CD4-positive, alpha-beta T cell treated with Interleukin-12 subunit alpha and Interleukin-12 subunit beta, for 1 hour (primary cell): ENCODE measurements around the gene RNF144A.
"Not testable (repeated sequence)": the region's sequence is repeated elsewhere in the genome, so short reads cannot be mapped to it uniquely, and the experiment has no call there.

Experiments
- DNase-seq: peaks from one replicate; pipeline ENCODE4 v3.0.0-alpha.2; 2020

RNF144A gene

GRCh38 chr2:6917071-6917760, at the start of gene RNF144A:
Gene RNF144A, plus strand, starts transcription at chr2:6917412. Its CDS starts 79,515 bp downstream, at chr2:6996927.
- DNase-seq: peak; percentile 80

DNA sequence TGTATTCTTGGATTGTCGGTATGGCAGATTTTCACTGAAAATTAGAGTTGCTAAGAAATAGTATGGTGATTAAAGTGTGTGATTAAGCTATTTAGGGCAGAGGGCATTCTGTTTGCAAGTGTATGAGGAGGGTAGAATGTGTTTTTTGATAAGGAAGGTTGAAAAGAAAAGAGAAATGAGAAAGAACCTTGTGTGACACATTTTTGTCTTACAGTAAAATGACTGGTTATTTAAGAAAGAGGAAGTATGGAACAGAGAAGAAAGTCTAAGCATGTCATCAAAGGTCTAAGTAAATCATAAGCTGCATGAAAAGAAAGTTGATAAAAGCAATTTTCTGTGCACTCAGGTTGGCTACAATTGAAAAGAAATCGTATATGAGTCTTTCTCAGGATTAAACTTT, 44.8 kb upstream of the RNF144A start:
- DNase-seq: no peak

DNA sequence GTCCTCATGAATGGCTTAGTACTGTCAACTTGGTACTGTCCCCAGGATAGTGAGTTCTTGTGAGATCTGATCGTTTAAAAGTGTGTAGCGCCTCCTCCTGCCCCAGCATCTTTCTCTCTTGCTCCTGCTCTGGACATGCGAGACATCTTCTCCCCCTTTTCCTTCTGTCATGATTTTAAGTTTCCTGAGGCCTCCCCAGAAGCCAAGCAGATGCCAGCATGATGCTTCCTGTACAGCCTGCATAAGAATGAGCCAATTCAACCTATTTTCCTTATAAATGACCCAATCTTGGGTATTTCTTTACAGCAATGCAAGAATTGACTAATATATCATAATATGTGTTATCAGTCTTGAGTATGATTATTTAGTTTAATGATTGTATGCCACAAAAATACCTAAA, 43.2 kb upstream of the RNF144A start:
- DNase-seq: no peak

- no peak for DNase-seq
Observed at GRCh38 chr2:6876309-6876708, 40.9 kb upstream of the RNF144A start.

DNA sequence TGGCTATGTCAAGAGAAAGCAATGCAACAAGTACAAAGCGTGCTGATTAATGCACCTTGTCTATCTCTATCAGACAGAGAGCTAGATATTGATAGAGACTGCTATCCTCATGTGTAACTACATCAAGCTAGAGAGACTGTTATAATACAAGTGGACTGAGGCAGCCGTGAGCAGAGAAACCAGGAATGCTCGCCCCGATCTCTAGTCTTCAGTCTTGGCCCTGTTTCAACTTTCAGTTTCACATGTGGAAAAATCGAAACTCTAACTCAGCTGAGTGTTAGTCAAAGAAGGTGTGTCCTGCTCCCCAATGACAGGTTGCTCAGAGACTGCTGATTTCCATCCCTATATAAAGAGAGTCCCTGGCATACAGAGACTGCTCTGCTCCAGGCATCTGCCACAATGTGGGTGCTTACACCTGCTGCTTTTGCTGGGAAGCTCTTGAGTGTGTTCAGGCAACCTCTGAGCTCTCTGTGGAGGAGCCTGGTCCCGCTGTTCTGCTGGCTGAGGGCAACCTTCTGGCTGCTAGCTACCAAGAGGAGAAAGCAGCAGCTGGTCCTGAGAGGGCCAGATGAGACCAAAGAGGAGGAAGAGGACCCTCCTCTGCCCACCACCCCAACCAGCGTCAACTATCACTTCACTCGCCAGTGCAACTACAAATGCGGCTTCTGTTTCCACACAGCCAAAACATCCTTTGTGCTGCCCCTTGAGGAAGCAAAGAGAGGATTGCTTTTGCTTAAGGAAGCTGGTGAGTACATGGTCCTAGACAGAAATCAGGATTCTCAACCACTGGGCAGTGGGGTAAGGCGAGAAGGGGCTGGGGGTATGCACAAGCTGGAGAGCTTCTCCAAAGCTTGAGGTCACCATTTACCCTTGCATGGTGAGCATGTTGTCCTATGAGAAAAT, 39.6 kb upstream of the RNF144A start, which contains the start of gene RSAD2:
Gene RSAD2, plus strand, starts transcription at position 376 of the 903 bp plus-strand sequence. Its CDS starts 24 bp downstream, at position 400.
- DNase-seq: peak; percentile 56

GRCh38 chr2:6878549-6878948, 38.7 kb upstream of the RNF144A start:
- no peak for DNase-seq

- no peak for DNase-seq
Observed at GRCh38 chr2:6879011-6879410, 38.2 kb upstream of the RNF144A start.

GRCh38 chr2:6880200-6880733, 36.9 kb upstream of the RNF144A start:
- DNase-seq: peak; percentile 45

- no peak for DNase-seq
Observed at GRCh38 chr2:6881046-6881445, 36.2 kb upstream of the RNF144A start.

GRCh38 chr2:6881516-6881915, 35.7 kb upstream of the RNF144A start:
- no peak for DNase-seq

DNA sequence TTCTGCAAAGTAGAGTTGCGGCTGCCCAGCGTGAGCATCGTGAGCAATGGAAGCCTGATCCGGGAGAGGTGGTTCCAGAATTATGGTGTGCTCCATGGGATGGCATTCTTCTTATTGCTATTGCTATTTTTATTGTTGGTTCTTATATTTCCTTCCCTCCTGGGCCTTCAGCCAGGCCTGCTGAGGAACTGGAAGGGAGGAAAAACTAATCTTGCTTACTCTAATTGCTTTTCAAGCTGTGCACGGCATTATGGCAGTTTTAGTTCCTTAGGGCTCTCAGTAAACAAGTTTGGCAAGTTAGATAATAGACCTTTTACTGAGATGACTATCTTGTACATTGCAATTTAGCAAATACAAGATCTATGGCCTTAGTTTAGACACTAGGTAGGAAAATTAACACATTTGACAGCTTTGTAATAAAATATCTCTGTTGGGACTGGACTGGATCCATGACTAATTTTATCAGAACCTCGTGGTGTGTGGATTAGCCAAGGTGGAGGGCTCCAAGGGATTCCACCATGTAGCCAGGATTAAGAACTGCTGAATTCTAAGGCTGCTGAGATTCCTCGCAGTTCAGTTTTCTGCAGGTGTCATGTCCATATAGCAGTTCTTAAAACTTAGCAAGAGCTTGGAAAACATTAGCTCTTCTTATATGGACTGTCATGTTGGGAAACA, 33.6 kb upstream of the RNF144A start:
- no peak for DNase-seq

DNA sequence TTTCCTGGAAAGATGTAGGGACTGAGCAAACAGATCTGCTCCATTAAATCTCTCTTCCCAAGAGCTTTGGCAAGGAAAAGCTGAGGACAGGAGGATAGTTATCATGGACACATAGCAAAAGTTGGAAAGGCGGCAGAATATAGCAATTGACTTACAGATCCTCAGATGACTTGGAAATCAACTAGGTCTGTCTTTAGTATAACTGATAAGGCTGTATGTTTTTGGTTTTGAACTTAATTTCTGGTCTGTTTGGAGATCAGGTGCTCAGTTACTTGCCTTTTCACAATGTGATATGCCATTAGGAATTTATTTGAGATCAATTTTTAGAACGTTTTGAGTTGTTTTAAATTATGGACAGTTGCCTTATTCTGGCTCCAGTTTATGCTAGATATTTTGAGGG, 31.7 kb upstream of the RNF144A start:
- no peak for DNase-seq

DNA sequence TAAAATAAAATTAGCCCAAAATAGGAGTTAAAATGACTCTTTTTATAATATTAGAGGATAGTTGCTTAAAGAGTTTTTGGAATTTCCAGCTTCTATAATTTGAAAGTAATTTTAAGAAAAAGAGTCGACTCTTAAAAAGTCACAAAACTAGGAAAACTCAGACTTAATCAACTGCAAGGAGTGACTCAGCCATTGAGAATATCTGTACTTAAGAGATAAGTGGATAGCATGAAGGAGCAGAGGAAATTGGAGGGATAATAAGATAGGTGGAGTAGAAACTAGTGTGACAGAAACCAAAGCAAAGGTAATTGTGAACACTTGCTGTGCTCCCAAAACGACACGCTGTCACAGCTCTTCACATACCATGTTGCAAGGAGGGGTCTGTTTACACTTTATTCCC, 31.2 kb upstream of the RNF144A start:
- DNase-seq: no peak

DNA sequence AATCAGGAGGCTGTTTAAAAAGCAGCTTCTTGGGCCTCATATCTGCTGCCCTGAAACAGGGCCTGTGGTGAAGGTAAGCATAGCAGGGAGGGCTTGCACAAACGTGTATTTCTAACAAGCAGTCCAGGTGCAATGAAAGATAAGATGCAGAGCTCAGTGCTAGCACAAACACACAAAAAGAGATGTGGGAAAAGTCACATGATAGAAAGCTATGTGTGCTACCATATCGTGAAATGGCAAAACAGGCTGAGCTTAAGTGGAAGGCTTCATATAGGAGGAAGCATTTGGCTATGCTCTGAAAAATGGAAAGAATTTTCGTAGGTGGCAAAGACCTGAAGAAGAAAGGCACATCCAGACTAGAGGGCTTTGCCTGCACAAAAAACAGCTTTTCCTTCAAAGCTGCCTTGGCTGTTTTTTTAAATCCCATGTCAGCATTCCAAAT, 29.4 kb upstream of the RNF144A start:
- DNase-seq: no peak

DNA sequence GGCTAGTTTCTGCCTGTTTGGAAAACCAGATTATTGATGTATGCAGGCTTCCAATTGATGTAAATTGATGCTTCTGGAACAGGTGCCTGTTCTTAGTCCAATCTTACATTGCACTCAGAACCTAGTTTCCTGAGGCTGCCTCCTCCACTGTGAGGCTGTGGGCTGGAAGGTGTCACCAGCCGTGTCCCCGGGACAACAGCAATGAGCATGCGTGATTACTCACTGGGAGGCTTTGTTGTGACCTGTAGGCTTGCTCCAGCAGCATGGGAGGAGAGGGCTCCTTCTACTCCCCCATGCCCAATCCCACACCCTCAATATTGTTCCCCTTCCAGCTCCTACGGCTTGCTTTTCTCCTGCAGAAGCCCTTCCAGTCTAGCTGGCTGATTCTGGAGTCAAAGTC, 28.5 kb upstream of the RNF144A start:
- DNase-seq: no peak

GRCh38 chr2:6893876-6894482, 23.2 kb upstream of the RNF144A start:
- DNase-seq: no peak

- DNase-seq: peak; percentile 58
Observed at GRCh38 chr2:6896930-6897759, 20.1 kb upstream of the RNF144A start.

- not testable (repeated sequence) for DNase-seq
Observed at GRCh38 chr2:6902581-6902980, 14.6 kb upstream of the RNF144A start.

DNA sequence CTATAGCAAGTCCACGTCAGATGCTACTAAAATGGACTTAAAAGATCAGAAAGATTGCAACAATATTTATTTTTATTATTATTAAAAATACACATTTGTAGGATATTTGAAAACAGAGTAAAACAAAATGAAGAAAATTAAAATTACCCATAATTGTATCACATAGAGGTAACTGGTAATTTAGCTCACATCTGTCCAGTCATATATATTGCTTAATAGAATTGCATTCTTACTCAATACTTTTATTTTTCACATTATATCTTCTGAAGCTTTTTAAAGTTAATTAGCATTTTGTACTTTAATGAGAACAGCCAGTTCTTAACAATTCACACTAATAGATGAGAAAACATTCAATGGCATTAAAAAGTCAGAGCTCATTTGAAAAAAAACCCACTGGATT, 11.5 kb upstream of the RNF144A start:
- DNase-seq: no peak

DNA sequence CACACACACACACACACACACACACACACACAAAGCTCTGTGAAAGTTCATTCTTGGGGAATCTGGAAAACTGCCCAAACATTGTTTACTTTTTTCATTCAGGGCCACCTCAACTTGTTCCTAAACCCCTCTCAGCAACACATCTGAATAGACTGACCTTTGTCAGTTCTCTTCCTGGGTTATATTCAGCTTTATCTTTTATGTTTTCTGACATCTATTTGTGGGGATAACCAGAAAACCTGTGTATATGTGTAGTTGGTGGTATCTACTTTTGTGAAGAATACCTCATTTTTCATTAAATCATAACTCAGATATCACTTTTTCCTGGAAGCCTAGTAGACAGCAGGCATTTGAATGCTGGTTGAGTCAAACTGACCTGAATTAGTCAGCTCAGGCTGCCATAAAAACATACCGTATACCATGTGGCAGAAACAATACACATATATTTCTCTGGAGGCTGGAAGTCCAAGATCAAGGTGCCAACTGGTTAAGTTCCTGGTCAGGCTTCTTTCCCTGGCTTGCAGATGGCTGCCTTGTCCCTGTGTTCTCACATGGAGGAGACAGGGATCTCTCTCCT, 11.0 kb upstream of the RNF144A start:
- no peak for DNase-seq

GRCh38 chr2:6908291-6908690, 8.9 kb upstream of the RNF144A start:
- no peak for DNase-seq
